ENCODE results near the gene MIER2.
A peak's percentile ranks its signal among the peaks of the same experiment; 100 is the strongest.

MIER2 gene

GRCh38 chr19:296476-297225, 47.9 kb downstream of the MIER2 start:
- no peak for TF ChIP-seq CTCF (IDR thresholded peaks at IDR 0.05; ENCODE audit: control extremely low read depth, extremely low read depth, low read depth, missing control alignments)
- DNase-seq (ENCODE audit: extremely low spot score), result no peak
- CTCF ChIA-PET, result interaction anchor here (1.5 to 2.4 kb wide), 2 partner anchors 210 to 214 kb away, joined by 5 to 10 read pairs; no protein-coding TSS in a partner anchor
- POLR2A ChIA-PET, result no interaction called here

DNA sequence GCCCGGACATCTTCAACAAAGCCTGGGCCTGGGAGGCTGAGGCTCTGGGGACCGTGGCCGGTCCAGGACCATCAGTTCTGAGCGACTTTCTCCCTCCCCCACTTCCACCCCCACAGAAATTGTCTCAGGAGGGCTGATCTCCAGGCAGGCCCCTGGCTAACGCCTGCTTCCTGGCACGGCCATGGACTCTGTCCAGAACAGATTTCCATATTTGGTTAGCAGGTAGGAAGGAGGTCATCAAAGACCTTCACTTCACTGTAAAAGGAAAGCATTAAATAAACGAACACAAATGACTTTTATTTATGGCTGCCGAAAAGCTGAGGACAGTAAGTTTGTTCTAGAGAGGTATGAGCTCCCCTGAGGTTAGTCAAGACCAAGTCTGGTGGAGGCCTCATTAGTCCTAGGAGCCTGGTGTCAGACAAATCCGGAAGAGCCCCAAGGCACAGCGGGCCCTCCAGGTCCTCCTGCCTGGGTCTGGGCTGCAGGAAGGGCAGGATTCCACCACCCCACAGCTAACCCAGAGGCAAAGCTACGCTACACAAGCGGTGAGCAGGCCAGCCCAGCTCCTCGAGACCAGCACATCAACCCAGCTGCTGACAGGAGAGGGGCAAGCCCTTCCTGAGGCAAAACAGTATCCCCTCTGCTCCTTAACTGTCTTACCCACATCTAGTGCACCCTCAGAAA, 48.8 kb downstream of the MIER2 start:
- no peak for DNase-seq (ENCODE audit: extremely low spot score)
- TF ChIP-seq CTCF (IDR thresholded peaks at IDR 0.05; ENCODE audit: control extremely low read depth, extremely low read depth, low read depth, missing control alignments), result peak; percentile 11
- ChIA-PET POLR2A (no interaction called here), CTCF (interaction anchor here (1.5 to 2.4 kb wide), 3 partner anchors 49 to 215 kb away, joined by 4 to 10 read pairs (median 5); no protein-coding TSS in a partner anchor)

- peak; percentile 77 for DNase-seq (ENCODE audit: extremely low spot score)
- peak; percentile 87 for TF ChIP-seq CTCF (IDR thresholded peaks at IDR 0.05; ENCODE audit: control extremely low read depth, extremely low read depth, low read depth, missing control alignments)
- POLR2A ChIA-PET, result no interaction called here
- CTCF ChIA-PET, result interaction anchor here (0.9 to 2.4 kb wide), 5 partner anchors 22 to 216 kb away, joined by 3 to 10 read pairs (median 4); no protein-coding TSS in a partner anchor
These were observed 49.5 kb downstream of the MIER2 start for GRCh38 chr19:294946-295686.

DNA sequence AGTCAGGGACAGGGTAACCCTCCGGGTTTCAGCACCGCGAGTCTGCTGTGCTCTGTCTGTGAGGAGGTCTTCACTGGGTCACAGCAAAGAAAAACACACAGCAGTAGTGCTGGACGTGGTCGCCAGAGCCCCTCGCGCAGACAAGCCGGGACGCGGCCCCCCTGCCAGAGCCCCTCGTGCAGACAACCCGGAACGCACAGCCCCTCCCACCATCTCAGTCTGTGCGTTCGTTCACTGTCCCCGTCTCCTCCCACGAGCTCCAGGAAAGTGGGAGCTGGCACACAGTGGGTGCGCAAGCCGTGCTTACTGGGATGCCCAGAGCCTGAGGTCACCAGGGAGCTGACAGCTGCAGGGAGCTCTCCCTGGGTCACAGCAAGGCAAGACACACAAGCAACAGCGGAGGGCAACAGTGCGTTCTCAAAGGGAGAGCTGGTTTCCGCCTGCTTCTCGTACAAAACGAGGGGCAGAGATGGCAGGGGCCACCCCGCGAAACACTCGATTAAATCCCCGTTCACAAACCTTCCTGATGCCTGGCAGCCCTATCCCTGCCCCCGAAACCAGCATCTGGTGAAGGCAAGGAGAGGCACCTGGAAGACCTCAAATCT, 50.2 kb downstream of the MIER2 start:
- ChIA-PET CTCF (interaction anchor here (0.9 to 2.0 kb wide), 3 partner anchors 22 to 48 kb away, joined by 3 to 4 read pairs (median 3); no protein-coding TSS in a partner anchor), POLR2A (no interaction called here)
- TF ChIP-seq CTCF (IDR thresholded peaks at IDR 0.05; ENCODE audit: control extremely low read depth, extremely low read depth, low read depth, missing control alignments), result no peak
- DNase-seq (ENCODE audit: extremely low spot score), result no peak

DNA sequence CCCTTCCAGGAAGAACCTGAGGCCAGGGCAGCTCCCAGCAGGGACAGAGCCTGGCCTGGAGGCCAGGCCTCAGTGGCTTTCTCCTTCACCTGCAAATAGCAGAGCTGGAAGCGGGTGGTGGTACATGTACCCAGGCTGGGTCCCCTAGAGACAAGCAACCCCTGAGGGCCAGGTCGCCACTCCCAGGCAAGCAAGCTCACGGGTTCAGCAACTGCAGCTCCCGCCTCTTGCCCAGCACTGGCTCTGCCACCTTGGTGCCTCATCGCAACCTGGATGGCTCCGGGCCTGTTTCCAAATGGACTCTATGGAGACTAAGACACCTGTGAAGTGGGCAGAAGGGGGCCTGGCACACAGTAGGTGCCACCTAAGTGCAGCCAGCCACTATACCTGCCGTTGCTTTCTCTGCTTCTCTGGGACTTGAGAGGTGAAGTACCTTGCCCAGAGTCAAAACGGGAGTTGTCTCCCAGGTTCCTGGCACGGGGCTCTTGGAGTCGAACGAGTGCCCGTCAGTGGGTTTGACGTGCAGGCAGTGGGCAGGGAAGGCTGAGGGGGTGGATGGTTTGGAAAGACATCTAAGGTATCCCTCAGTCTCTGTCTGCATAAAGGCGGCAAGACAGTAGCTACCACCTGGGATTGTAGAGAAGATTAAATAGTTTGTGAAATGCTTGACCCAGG, 51.0 kb downstream of the MIER2 start:
- no peak for TF ChIP-seq CTCF (IDR thresholded peaks at IDR 0.05; ENCODE audit: control extremely low read depth, extremely low read depth, low read depth, missing control alignments)
- ChIA-PET CTCF (interaction anchor here (1.0 kb wide), 1 partner anchor 27 kb away, joined by 3 read pairs; no protein-coding TSS in a partner anchor), POLR2A (no interaction called here)
- DNase-seq (ENCODE audit: extremely low spot score), result no peak
